Transverse colon (tissue), 3 donors: Measurements from ENCODE around the gene KRT71.

Source experiments
- CTCF ChIP-seq, 5 experiments: fragments of 200-600 bp in 3 of 5; fragments of 450-650 bp in 2 of 5; sonication (generic) in 3 of 5; IDR thresholded peaks; 1 replicate in 2 of 5; 2 replicates in 3 of 5; pipeline ENCODE4 v1.5.1; 2016 to 2017; ENCODE audit warnings: antibody characterized with exemption in 5 of 5, inconsistent platforms in 3 of 5, mild to moderate bottlenecking in 2 of 5, moderate library complexity in 1 of 5
- POLR2A ChIP-seq: fragments of 450-650 bp; IDR thresholded peaks from one replicate; pipeline ENCODE4 v1.6.1; 2016; ENCODE audit warnings: antibody characterized with exemption, mild to moderate bottlenecking, moderate library complexity

- TF ChIP-seq POLR2A (no peak), CTCF (IDR thresholded peaks at IDR 0.05) (no peak)
Observed at GRCh38 chr12:52591521-52591920, 38.6 kb upstream of the KRT71 start.
